K562 (cell line): ENCODE measurements around the gene GPR55. TPM values are rescaled to one million over a fixed set of nuclear protein-coding genes. Genes with fewer than 3 reads are reported as not detected.

Experiments used
- ATAC-seq: fragments of 200-7000 bp; cut with Tn5 transposase; 3 replicates; pipeline ENCODE4 v1.9.1; 2020; ENCODE audit warnings: moderate library complexity
- BruUV-seq: library from RNA; stranded (reverse); fragments of 400-500 nt; replicated peaks from 2 replicates; lab custom pipeline; 2021; lab: Mats Ljungman, UMichigan
- CTCF ChIA-PET: fragments of 300-600 bp; formaldehyde crosslinking; extraction: SDS; loops from one replicate; lab custom pipeline; 2021; ENCODE audit warnings: low intra/inter-chr PET ratio; lab: Yijun Ruan, JAX
- POLR2A ChIA-PET: fragments of 300-600, 350-650 bp; sonication (Branson Sonifier 250); formaldehyde crosslinking; extraction: SDS; loops from one replicate; lab custom pipeline; 2021; ENCODE audit warnings: antibody characterized with exemption, inconsistent platforms; lab: Yijun Ruan, JAX
- DNase-seq, 4 experiments: peaks; one replicate each; pipeline versions ENCODE4 v3.0.0 to v3.0.0-alpha.2; 2011 to 2018; ENCODE audit warnings: low spot score in 3 of 4, mixed read lengths in 3 of 4; ENCODE audit errors: extremely low read depth in 1 of 4
- FAIRE-seq: peaks from 2 replicates; lab custom pipeline; 2011; peaks lifted over from hg19 to GRCh38; lab: Jason Lieb, UNC
- H2AFZ ChIP-seq: 2 replicates; pipeline ENCODE4 v1.6.0; 2011; ENCODE audit warnings: low read depth, low read length, control low read depth, inconsistent platforms
- H3K27ac ChIP-seq: fragments of 200-600 bp; 3 replicates; pipeline ENCODE4 v1.8.0; 2011; ENCODE audit warnings: low read depth, mild to moderate bottlenecking, control low read depth, inconsistent platforms, low read length, moderate library complexity, mixed read lengths; ENCODE audit errors: extremely low read depth
- H3K27me3 ChIP-seq, 2 experiments: fragments of 300-600 bp in 1 of 2; 2 replicates in 1 of 2; 3 replicates in 1 of 2; pipeline versions ENCODE4 v1.6.0 to v1.8.0; 2011; ENCODE audit warnings: inconsistent platforms in 2 of 2, low read length in 2 of 2, mild to moderate bottlenecking in 1 of 2, mixed read lengths in 1 of 2, moderate library complexity in 1 of 2; ENCODE audit not compliant: control insufficient read depth in 2 of 2, insufficient read depth in 2 of 2
- H3K36me3 ChIP-seq: fragments of 300-600 bp; 3 replicates; pipeline ENCODE4 v1.8.0; 2011; ENCODE audit warnings: mild to moderate bottlenecking, low read length, inconsistent platforms; ENCODE audit not compliant: control insufficient read depth, insufficient read depth
- H3K4me1 ChIP-seq, 2 experiments: fragments of 200-600 bp in 1 of 2; replicated peaks in 1 of 2; 2 replicates in 1 of 2; 3 replicates in 1 of 2; pipeline versions ENCODE4 v1.5.1 to v1.8.0; 2011; ENCODE audit warnings: inconsistent platforms in 2 of 2, low read length in 2 of 2, mild to moderate bottlenecking in 1 of 2, mixed read lengths in 1 of 2, moderate library complexity in 1 of 2; ENCODE audit not compliant: control insufficient read depth in 2 of 2, insufficient read depth in 2 of 2
- H3K4me2 ChIP-seq: 2 replicates; pipeline ENCODE4 v1.6.1; 2011; ENCODE audit warnings: low read length, control low read depth, inconsistent platforms, mixed read lengths; ENCODE audit not compliant: insufficient read depth
- H3K4me3 ChIP-seq: fragments of 200-600 bp; sonication (generic), shearing (Covaris generic); 2 replicates; pipeline ENCODE4 v1.5.1; 2016; ENCODE audit warnings: control low read depth, inconsistent platforms
- H3K79me2 ChIP-seq: fragments of 200-600 bp; 3 replicates; pipeline ENCODE4 v1.8.0; 2011; ENCODE audit warnings: low read length, inconsistent platforms; ENCODE audit not compliant: control insufficient read depth, insufficient read depth
- H3K9ac ChIP-seq, 2 experiments: 2 replicates each; pipeline versions ENCODE4 v1.6.0 to v1.6.1; 2011; ENCODE audit warnings: low read depth in 2 of 2, low read length in 2 of 2, control low read depth in 1 of 2, inconsistent platforms in 1 of 2, mild to moderate bottlenecking in 1 of 2, mixed read lengths in 1 of 2; ENCODE audit not compliant: insufficient read depth in 1 of 2
- H3K9me1 ChIP-seq: one replicate; pipeline ENCODE4 v1.6.0; 2011; ENCODE audit warnings: inconsistent platforms, mild to moderate bottlenecking, low read length, moderate library complexity; ENCODE audit not compliant: control insufficient read depth, insufficient read depth
- H3K9me3 ChIP-seq: replicated peaks from 2 replicates; pipeline ENCODE4 v1.5.1; 2011; ENCODE audit warnings: low read depth, low read length, inconsistent platforms; ENCODE audit not compliant: control insufficient read depth, insufficient read depth
- H4K20me1 ChIP-seq: replicated peaks from 2 replicates; pipeline ENCODE4 v1.6.1; 2011; ENCODE audit warnings: low read length, inconsistent platforms, mixed read lengths; ENCODE audit not compliant: control insufficient read depth, insufficient read depth
- BHLHE40 ChIP-seq: IDR thresholded peaks from 2 replicates; pipeline ENCODE4 v1.6.1; 2011; ENCODE audit warnings: low read length, improper control_type of control experiment
- HDGF ChIP-seq: fragments of 450-650 bp; IDR thresholded peaks from 2 replicates; pipeline ENCODE4 v1.6.1; 2016
- L3MBTL2 ChIP-seq: fragments of 450-650 bp; IDR thresholded peaks from 2 replicates; pipeline ENCODE4 v1.6.1; 2016; ENCODE audit warnings: mild to moderate bottlenecking, moderate library complexity
- SMAD2 ChIP-seq: fragments of 150-350 bp; IDR thresholded peaks from 2 replicates; pipeline ENCODE4 v1.6.1; 2014; ENCODE audit warnings: low read depth, mild to moderate bottlenecking, low read length
- SP1 ChIP-seq: sonication (generic); formaldehyde crosslinking; IDR thresholded peaks from 2 replicates; pipeline ENCODE4 v1.8.1; 2022; ENCODE audit warnings: mild to moderate bottlenecking, missing genetic modification reagents
- SPI1 ChIP-seq: IDR thresholded peaks from 2 replicates; pipeline ENCODE4 v1.6.1; 2011; ENCODE audit warnings: low read depth, low read length, control low read depth, borderline replicate concordance
- ZNF589 ChIP-seq: fragments of 200-800 bp; sonication (Bioruptor generic); IDR thresholded peaks from 2 replicates; pipeline ENCODE4 v1.6.1; 2016; ENCODE audit warnings: low read depth, missing genetic modification characterization, missing compliant biosample characterization
- WGBS: fragments of 100-300 bp; shearing (Covaris generic); methylation state at CpG from one replicate; pipeline ENCODE4 v1.1.6; 2016; ENCODE audit warnings: low coverage, mixed read lengths; ENCODE audit not compliant: insufficient coverage; ENCODE audit errors: missing lambda C conversion rate; 5-methylcytosine and 5-hydroxymethylcytosine counted together
- in situ Hi-C: fragments of 300-500 bp; cut with MboI; formaldehyde crosslinking; loops from 4 replicates; pipeline ENCODE4 v1.15.0; 2018; ENCODE audit warnings: inconsistent platforms, mixed read lengths
- intact Hi-C: fragments of 100-400 bp; cut with micrococcal nuclease; formaldehyde crosslinking; loops from 2 replicates; pipeline ENCODE4 v1.14.2; 2022
- polyA plus RNA-seq, 8 experiments: library from polyadenylated mRNA; depleted of rRNA in 4 of 8; stranded (reverse) in 5 of 8; unstranded in 3 of 8; fragments of >200 nt; fragmentation: Nextera tagmentation in 2 of 8; fragmentation: Illumina TruSeq in 1 of 8; extraction: Ambion mirVana in 2 of 8; extraction: Trizol in 1 of 8; gene quantifications; 2 replicates each; pipeline versions ENCODE4 v1.2.1 to v1.2.3, GENCODE V29; 2011 to 2014; ENCODE audit warnings: inconsistent platforms in 1 of 8, missing spikeins in 1 of 8
- total RNA-seq, 7 experiments: library from RNA; depleted of rRNA in 6 of 7; stranded (reverse); fragments of >200 nt in 6 of 7; fragmentation: Illumina TruSeq in 2 of 7; extraction: Trizol in 2 of 7; gene quantifications; 2 replicates each; pipeline versions ENCODE4 v1.2.1 to v1.2.3, GENCODE V29; 2011 to 2021; ENCODE audit warnings: low replicate concordance in 1 of 7

GPR55 gene
- total and polyA plus RNA-seq, 9 of the 15 experiments (the other 6 are each of a cell fraction or from before 2014, with no cell fraction given): 0.11 to 0.49 (median 0.27) TPM

DNA sequence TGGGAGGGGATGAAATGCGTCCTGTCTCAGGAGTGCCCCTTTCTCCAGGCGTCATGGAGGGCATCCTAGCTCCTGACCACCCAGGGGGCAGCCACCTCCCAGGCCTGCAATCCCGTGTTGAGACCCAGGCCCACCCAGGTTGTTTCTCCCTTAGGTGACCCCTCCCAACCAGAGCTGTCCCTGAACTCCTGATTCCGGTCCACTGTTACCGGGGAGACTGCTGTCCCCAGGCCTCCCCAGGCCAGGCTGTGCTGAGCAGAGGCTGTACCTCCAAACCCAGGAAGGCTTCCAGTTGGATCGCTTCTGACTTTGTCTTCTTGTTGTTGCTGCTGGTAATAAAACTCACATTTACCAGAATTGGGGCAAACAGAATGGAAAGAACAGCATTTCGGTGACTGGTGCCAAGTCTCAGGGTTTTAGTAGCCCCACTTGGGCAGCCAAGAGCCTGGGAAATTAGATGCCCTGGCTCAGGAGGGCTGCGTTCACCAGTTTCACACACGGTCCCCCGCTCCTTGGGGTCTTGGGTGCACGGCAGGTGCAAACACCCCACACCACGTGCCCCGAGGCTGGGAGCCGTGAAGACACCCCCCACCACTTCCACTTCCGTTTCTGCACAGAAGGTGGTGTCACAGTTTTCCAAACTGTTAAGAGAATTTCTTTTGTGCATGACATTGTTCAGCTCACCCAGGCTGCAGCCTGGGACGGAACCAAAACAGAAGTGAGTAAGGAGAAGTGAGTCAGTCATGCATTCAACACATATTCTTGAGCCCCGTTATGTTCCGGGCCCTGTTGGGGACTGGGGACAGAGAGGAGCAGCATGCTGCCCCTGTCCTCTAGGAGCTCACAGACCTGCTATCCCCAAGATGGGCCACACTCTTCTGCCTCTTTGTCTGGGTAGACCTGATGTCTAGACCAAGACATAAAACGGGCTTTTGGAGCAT is 30.9 kb downstream of the GPR55 start:
- ATAC-seq: no peak
- H3K9me3 ChIP-seq: no peaks in the 10 kb centered on the region
- TF ChIP-seq SPI1: peak; percentile 38; the same call in 1 of the 2 replicates
- TF ChIP-seq HDGF: no peak
- no peak for TF ChIP-seq SP1 (CRISPR knock-in tag)
- no peak for TF ChIP-seq SMAD2
- no peak for TF ChIP-seq BHLHE40
- no peak for TF ChIP-seq ZNF589 (CRISPR knock-in tag)
- peak; percentile 50; the same call in 1 of the 2 replicates for TF ChIP-seq L3MBTL2
- H3K79me2 ChIP-seq: no peaks in the 10 kb centered on the region
- FAIRE-seq: no peak
- in situ Hi-C loops: no loop called here
- H3K4me3 ChIP-seq: no peak overlapping the region
- no peak overlapping the region for H3K9ac ChIP-seq
- H2AFZ ChIP-seq: no peak overlapping the region
- no peaks in the 10 kb centered on the region for H4K20me1 ChIP-seq
- ChIA-PET CTCF (no interaction called here), POLR2A (interaction anchor here (0.6 kb wide), 1 partner anchor 72 kb away, joined by 3 read pairs; no protein-coding TSS in a partner anchor)
- H3K4me1 ChIP-seq: no peaks in the 10 kb centered on the region; a peak in 2 of 5 replicates
- H3K36me3 ChIP-seq: no peaks in the 10 kb centered on the region
- no peak overlapping the region for H3K27ac ChIP-seq
- 14% methylated on average over 16 of the region's 19 CpGs for WGBS
- DNase-seq: no peak
- intact Hi-C loops: no loop called here
- peaks cover 8 to 59% of the 10 kb centered on the region in 2 experiments; a peak in 4 of 5 replicates for H3K27me3 ChIP-seq
- no TSS peak for BruUV-seq
- H3K9me1 ChIP-seq: no peaks in the 10 kb centered on the region
- no peak overlapping the region for H3K4me2 ChIP-seq
